Measurements from ENCODE around the gene MLXIP.

GRCh38 chr12:122058549-122059149, 19.9 kb upstream of the MLXIP start:
- TF ChIP-seq, protein P1, sequence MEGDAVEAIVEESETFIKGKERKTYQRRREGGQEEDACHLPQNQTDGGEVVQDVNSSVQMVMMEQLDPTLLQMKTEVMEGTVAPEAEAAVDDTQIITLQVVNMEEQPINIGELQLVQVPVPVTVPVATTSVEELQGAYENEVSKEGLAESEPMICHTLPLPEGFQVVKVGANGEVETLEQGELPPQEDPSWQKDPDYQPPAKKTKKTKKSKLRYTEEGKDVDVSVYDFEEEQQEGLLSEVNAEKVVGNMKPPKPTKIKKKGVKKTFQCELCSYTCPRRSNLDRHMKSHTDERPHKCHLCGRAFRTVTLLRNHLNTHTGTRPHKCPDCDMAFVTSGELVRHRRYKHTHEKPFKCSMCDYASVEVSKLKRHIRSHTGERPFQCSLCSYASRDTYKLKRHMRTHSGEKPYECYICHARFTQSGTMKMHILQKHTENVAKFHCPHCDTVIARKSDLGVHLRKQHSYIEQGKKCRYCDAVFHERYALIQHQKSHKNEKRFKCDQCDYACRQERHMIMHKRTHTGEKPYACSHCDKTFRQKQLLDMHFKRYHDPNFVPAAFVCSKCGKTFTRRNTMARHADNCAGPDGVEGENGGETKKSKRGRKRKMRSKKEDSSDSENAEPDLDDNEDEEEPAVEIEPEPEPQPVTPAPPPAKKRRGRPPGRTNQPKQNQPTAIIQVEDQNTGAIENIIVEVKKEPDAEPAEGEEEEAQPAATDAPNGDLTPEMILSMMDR (IDR thresholded peaks at IDR 0.05 in 2 of 3, conservative IDR thresholded peaks at IDR 0.05 in 1 of 3; ENCODE audit: insufficient read depth in 2 of 3, low read depth in 1 of 3, low read length in 3 of 3) = no peak
- TF ChIP-seq GTF2E2 (tag; IDR thresholded peaks at IDR 0.05) = no peak
- no peak for TF ChIP-seq GATA2 (CRISPR knock-in tag; IDR thresholded peaks at IDR 0.05)
- no peak for TF ChIP-seq KAT8 (IDR thresholded peaks at IDR 0.05; ENCODE audit: low read depth)
- no peak for TF ChIP-seq CREBBP (IDR thresholded peaks at IDR 0.05; ENCODE audit: low read depth, low read length)
- TF ChIP-seq POLR2A (conservative IDR thresholded peaks at IDR 0.05) = no peak
- TF ChIP-seq SREBF2 (CRISPR knock-in tag; IDR thresholded peaks at IDR 0.05) = no peak
- no peak for TF ChIP-seq E2F4 (CRISPR knock-in tag; IDR thresholded peaks at IDR 0.05; ENCODE audit: low read depth)
- no peak for TF ChIP-seq ELF1 (tag; IDR thresholded peaks at IDR 0.05)

Data from K562 (cell line).